ENCODE data around the gene MSLN.
"Not testable (repeated sequence)": the region's sequence is repeated elsewhere in the genome, so short reads cannot be mapped to it uniquely, and the experiment has no call there.

MSLN gene

GRCh38 chr16:750485-750884 lies 10.0 kb upstream of the MSLN start:
- TF ChIP-seq POLR2A (IDR thresholded peaks at IDR 0.05; ENCODE audit: low read depth, low read length) (no peak), TAF1 (IDR thresholded peaks at IDR 0.05; ENCODE audit: borderline replicate concordance, low read depth, low read length) (no peak), POLR2AphosphoS5 (IDR thresholded peaks at IDR 0.05; ENCODE audit: low read depth, low read length) (no peak)
- FAIRE-seq = no peak
- DNase-seq (ENCODE audit: insufficient read length) = no peak

DNA sequence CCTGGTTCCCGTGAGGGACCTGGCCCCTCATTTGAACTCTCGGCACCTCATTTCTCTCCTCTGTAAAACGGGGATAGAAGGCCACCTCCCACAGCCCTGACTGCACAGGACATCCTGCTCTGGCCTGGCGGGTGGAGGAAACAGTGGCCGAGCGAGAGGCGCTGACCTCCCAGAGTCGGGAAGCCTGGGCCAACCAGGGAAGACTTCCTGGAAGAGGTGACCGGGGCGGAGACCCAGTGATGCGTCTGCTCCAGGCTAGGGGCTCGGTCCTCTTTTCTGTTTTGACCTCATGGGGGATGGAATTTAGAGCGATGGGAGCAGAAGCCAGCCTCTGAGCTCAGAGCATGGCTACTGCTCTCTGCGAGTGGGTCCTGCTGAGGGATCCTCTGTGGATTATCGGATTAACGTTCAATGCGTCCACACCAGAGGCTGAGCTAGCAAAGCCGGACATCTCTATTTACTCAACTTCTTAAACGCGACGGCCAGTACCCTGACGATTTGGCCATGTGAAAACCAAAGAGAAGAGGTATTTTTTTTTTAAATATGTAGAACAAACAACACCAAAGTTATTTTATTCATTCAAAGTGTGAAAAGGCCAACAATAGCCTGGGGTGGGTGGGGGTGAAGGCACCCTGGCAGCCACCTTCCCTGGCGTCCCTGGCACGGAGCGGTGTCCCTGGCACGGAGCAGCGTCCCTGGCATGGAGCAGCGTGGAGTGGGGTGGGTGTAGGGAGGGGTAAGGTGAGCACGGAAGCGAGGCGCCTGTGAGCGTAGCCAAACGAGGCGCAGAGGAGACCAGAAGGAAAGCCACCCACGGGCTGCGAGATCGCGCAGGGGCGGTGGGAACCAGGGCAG lies 9.2 kb upstream of the MSLN start:
- FAIRE-seq = no peak
- no peak for DNase-seq (ENCODE audit: insufficient read length)
- TF ChIP-seq POLR2A (IDR thresholded peaks at IDR 0.05; ENCODE audit: low read depth, low read length) = no peak
- no peak for TF ChIP-seq TAF1 (IDR thresholded peaks at IDR 0.05; ENCODE audit: borderline replicate concordance, low read depth, low read length)
- no peak for TF ChIP-seq POLR2AphosphoS5 (IDR thresholded peaks at IDR 0.05; ENCODE audit: low read depth, low read length)

DNA sequence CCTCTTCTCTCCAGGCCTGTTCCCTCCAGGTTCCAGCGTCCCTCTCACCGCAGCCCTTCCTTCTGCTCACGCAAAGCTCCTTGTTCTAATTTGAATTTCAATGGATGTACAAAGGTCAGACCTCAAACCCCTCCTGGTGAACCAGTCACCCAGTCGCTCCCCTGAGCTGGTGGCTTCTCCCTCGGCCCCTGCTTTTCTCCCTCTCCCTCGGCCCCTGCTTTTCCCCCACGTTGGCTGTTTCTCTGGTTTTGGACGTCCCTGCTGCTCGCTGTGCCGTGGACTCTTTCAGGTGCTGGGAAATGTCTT lies 8.6 kb upstream of the MSLN start:
- no peak for FAIRE-seq
- no peak for DNase-seq (ENCODE audit: insufficient read length)
- no peak for TF ChIP-seq POLR2AphosphoS5 (IDR thresholded peaks at IDR 0.05; ENCODE audit: low read depth, low read length)
- no peak for TF ChIP-seq TAF1 (IDR thresholded peaks at IDR 0.05; ENCODE audit: borderline replicate concordance, low read depth, low read length)
- TF ChIP-seq POLR2A (IDR thresholded peaks at IDR 0.05; ENCODE audit: low read depth, low read length) = no peak

DNA sequence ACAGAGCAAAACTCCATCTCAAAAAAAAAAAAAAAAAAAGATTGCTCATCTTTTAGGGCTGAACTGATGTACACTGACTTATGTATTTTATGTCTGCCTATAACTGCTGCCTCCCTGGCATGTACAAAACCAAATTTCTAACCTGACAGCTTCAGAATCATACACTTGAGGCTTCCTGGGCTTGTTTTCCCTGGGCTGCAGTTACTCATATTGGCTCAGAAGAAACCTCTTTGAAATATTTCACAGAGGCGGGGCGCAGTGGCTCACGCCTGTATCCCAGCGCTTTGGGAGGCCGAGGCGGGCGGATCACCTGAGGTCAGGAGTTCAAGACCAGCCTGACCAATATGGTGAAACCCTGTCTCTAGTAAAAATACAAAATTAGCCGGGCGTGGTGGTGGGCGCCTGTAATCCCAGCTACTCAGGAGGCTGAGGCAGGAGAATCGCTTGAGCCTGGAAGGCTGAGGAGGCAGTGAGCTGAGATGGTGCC lies 6.4 kb upstream of the MSLN start:
- not testable (repeated sequence) for DNase-seq (ENCODE audit: insufficient read length); FAIRE-seq

DNA sequence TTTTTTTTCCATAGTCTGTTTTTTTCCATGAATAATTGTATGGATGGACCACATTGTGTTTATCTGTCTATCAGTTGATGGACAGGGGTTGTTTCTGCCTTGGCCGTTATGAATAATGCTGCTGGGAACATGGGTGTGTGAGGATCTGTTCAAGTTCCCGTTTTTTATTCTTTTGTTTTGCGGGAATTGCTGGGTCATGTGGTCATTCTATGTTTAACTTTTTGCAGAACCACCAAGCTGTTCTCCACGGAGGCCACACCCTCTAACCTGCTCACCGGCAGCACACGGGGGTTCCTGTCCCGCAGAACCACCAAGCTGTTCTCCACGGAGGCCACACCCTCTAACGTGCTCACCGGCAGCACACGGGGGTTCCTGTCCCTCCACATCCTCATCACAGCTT lies 5.9 kb upstream of the MSLN start:
- FAIRE-seq (no peak), DNase-seq (ENCODE audit: insufficient read length) (no peak)
- no peak for TF ChIP-seq POLR2A (IDR thresholded peaks at IDR 0.05; ENCODE audit: low read depth, low read length)
- no peak for TF ChIP-seq POLR2AphosphoS5 (IDR thresholded peaks at IDR 0.05; ENCODE audit: low read depth, low read length)
- TF ChIP-seq TAF1 (IDR thresholded peaks at IDR 0.05; ENCODE audit: borderline replicate concordance, low read depth, low read length) = no peak

- no peak for TF ChIP-seq POLR2A (IDR thresholded peaks at IDR 0.05; ENCODE audit: low read depth, low read length)
- no peak for TF ChIP-seq POLR2AphosphoS5 (IDR thresholded peaks at IDR 0.05; ENCODE audit: low read depth, low read length)
- no peak for TF ChIP-seq TAF1 (IDR thresholded peaks at IDR 0.05; ENCODE audit: borderline replicate concordance, low read depth, low read length)
- DNase-seq (ENCODE audit: insufficient read length) = no peak
- FAIRE-seq = no peak
Measured at GRCh38 chr16:756428-756827, 4.1 kb upstream of the MSLN start.

DNA sequence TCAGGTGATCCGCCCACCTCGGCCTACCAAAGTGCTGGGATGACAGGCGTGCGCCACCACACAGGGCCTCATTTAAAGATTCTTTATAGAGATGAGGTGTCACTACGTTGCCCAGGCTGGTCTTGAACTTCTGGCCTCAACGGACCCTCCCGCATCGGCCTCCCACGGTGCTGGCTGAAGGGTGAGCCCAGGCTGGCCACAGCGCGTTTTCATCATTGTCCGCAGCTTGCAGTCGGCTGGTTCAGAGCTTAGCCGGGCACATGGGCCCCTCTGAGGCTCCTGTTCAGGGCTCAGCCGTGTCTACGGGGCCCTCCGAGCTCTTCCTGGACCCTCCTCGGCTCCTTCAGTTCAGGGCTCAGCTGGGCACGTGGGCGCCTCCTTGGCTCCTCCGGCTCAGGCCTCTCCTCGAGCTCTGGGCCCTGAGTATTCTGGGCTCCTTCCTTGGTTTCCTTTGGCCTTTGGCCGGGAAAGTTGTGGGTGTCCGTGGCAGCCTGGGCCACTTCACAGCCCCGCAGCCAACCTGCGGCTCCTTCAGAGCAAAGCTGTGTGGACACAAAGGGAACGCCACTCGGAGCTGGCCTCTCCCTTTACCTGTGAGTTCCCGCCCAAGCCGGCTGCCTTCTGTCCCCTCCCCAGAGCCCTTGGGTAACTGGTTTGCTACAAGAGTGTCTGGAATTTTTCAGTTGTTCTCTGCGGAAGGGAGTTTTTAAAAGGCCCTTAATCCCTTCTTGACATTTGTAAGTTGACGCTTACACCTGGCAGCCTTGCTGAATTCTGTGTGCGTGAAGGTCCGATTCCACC lies 1.2 kb upstream of the MSLN start:
- TF ChIP-seq POLR2A (IDR thresholded peaks at IDR 0.05; ENCODE audit: low read depth, low read length) (no peak), POLR2AphosphoS5 (IDR thresholded peaks at IDR 0.05; ENCODE audit: low read depth, low read length) (no peak), TAF1 (IDR thresholded peaks at IDR 0.05; ENCODE audit: borderline replicate concordance, low read depth, low read length) (no peak)
- FAIRE-seq (no peak), DNase-seq (ENCODE audit: insufficient read length) (no peak)

DNA sequence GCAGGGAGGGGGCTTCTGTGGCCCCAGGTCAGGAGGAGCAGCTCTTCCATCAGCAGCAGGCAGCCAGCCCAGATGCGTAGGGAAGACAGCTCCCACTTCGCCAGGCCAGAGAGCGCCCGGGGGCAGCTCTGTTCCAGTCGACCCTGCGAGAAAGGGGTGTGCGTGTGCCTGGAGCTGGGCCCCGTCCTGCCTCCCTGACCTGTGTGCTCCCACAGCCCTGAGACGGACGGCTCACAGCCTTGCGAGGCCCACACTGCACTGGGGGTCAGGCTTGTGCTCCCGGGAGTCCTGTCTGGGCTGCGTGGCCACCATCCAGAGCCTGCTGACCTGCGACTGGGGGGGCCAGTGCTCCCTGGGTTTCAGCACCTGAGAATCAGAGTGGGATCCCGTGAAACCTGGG lies 469 bp upstream of the MSLN start:
- no peak for FAIRE-seq
- no peak for TF ChIP-seq TAF1 (IDR thresholded peaks at IDR 0.05; ENCODE audit: borderline replicate concordance, low read depth, low read length)
- no peak for TF ChIP-seq POLR2A (IDR thresholded peaks at IDR 0.05; ENCODE audit: low read depth, low read length)
- no peak for TF ChIP-seq POLR2AphosphoS5 (IDR thresholded peaks at IDR 0.05; ENCODE audit: low read depth, low read length)
- no peak for DNase-seq (ENCODE audit: insufficient read length)

DNA sequence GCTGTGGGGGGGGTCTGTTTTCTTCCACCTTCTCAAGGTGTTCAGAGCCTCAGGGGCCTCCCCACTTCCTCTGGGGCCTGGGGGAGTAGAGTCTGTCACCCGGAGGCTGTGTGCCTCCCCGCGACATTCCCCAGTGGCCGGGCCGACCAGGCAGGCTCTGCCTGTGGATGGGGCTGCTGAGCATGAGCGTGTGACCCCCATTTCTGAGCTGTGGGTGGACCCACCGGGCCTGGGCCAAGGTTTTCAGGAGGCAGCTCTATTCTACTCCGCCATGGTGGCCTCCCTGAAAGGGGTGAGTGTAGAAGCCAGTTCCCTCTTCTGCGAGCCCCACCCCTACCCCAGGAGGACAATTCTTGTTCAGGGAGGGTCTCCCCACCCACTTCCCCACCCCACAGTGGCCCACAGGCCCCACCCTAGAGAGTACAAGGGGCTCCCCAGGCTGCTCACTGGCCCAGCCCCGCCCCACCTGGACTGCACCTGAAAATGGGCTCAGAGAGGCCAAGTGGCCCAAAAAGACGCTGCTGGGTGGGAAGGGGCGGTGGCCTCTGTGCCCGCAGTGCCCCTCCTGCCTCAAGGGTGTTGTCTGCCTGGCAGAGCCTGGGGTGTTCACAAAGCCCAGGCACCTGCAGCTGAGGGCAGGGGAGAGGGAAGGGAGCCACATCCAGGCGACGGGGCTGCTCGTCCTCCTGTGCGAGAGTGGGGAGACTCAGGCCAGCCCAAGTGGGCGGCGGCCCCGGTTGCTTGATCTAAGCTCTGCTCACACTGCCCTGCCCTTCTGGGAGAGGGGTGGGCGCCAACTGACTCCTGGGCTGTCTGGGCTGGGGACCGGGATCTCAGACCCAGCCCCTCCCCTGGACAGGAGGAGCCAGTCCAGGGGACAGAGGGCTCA lies 1.3 kb downstream of the MSLN start:
- TF ChIP-seq POLR2AphosphoS5 (IDR thresholded peaks at IDR 0.05; ENCODE audit: low read depth, low read length) (no peak), POLR2A (IDR thresholded peaks at IDR 0.05; ENCODE audit: low read depth, low read length) (no peak)
- DNase-seq (ENCODE audit: insufficient read length) = no peak
- no peak for FAIRE-seq

GRCh38 chr16:762595-763268 lies 2.2 kb downstream of the MSLN start:
- no peak for FAIRE-seq
- no peak for DNase-seq (ENCODE audit: insufficient read length)
- no peak for TF ChIP-seq TAF1 (IDR thresholded peaks at IDR 0.05; ENCODE audit: borderline replicate concordance, low read depth, low read length)
- TF ChIP-seq POLR2AphosphoS5 (IDR thresholded peaks at IDR 0.05; ENCODE audit: low read depth, low read length) = no peak
- TF ChIP-seq POLR2A (IDR thresholded peaks at IDR 0.05; ENCODE audit: low read depth, low read length) = no peak

All from GM12892 (cell line).